ENCODE results near the gene ACTG1. TPM values are rescaled to one million over a fixed set of nuclear protein-coding genes. Genes with fewer than 3 reads are reported as not detected.

ACTG1 gene
- total RNA-seq, 1 donor from 2014 or later, result 3,857 TPM

- DNase-seq (ENCODE audit: low spot score), result no peak
These were observed 48.0 kb downstream of the ACTG1 start for GRCh38 chr17:81464586-81464985.

GRCh38 chr17:81463506-81463905 lies 49.1 kb downstream of the ACTG1 start:
- no peak for DNase-seq (ENCODE audit: low spot score)

GRCh38 chr17:81462506-81463125 lies 50.0 kb downstream of the ACTG1 start:
- DNase-seq (ENCODE audit: low spot score), result no peak

- DNase-seq (ENCODE audit: low spot score), result no peak
These were observed 50.7 kb downstream of the ACTG1 start for GRCh38 chr17:81461607-81462500.

DNA sequence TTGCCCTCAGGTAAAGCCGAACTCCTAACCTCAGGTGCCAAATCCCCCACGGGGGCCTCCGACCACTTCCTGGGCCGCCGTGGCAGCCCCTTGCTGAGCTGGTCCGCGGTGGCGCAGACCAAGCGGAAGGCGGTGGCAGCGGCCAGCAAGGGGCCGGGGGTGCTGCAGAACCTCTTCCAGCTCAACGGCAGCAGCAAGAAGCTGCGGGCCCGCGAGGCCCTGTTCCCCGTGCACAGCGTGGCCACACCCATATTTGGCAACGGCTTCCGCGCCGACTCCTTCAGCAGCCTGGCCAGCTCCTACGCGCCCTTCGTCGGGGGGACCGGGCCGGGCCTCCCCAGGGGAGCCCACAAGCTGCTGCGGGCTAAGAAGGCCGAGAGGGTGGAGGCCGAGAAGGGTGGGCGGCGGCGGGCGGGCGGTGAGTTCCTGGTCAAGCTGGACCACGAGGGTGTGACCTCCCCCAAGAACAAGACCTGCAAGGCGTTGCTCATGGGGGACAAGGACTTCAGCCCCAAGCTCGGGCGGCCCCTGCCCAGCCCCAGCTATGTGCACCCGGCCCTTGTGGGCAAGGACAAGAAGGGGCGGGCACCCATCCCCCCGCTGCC lies 51.6 kb downstream of the ACTG1 start:
- no peak for DNase-seq (ENCODE audit: low spot score)

Other genes with a start within 250 kb of the ACTG1 start
- 94.4 TPM for gene SLC38A10, start 217.5 kb downstream of the ACTG1 start, total RNA-seq
- 23.7 TPM for gene BAHCC1, start 117.3 kb downstream of the ACTG1 start, total RNA-seq
- gene FSCN2, start 15.6 kb upstream of the ACTG1 start, total RNA-seq, result 4.2 TPM
- 37.1 TPM for gene FAAP100, start 39.6 kb upstream of the ACTG1 start, total RNA-seq
- 106 TPM for gene NPLOC4, start 124.3 kb upstream of the ACTG1 start, total RNA-seq
- 2.5 TPM for gene TSPAN10, start 124.4 kb upstream of the ACTG1 start, total RNA-seq
- gene PDE6G, start 143.7 kb upstream of the ACTG1 start, total RNA-seq, result not detected
- gene OXLD1, start 153.8 kb upstream of the ACTG1 start, total RNA-seq, result 31.4 TPM
- 19.2 TPM for gene CCDC137, start 153.9 kb upstream of the ACTG1 start, total RNA-seq
- 35.5 TPM for gene ARL16, start 171.0 kb upstream of the ACTG1 start, total RNA-seq
- 101 TPM for gene HGS, start 171.2 kb upstream of the ACTG1 start, total RNA-seq
- 59.8 TPM for gene MRPL12, start 190.6 kb upstream of the ACTG1 start, total RNA-seq
- gene SLC25A10, start 199.5 kb upstream of the ACTG1 start, total RNA-seq, result 33.1 TPM

Measured in ureter (tissue), 1 donor.